HepG2 (cell line): ENCODE data around the gene PEX11B. TPM values are rescaled to one million over a fixed set of nuclear protein-coding genes. Genes with fewer than 3 reads are reported as not detected.
"Not testable (repeated sequence)": the region's sequence is repeated elsewhere in the genome, so short reads cannot be mapped to it uniquely, and the experiment has no call there.

Experiments
- ATAC-seq: fragments of 200-7000 bp; cut with Tn5 transposase; 3 replicates; pipeline ENCODE4 v1.9.1; 2020; ENCODE audit warnings: mild to moderate bottlenecking, moderate library complexity
- BruUV-seq: library from RNA; stranded (reverse); fragments of 400-500 nt; replicated peaks from 2 replicates; lab custom pipeline; 2021; lab: Mats Ljungman, UMichigan
- CTCF ChIA-PET: fragments of 300-600 bp; formaldehyde crosslinking; extraction: SDS; loops from one replicate; lab custom pipeline; 2021; ENCODE audit warnings: low total read pairs, inconsistent platforms, low intra/inter-chr PET ratio; lab: Yijun Ruan, JAX
- POLR2A ChIA-PET: fragments of 350-600 bp; sonication (Branson Sonifier 250); formaldehyde crosslinking; loops from one replicate; lab custom pipeline; 2020; ENCODE audit warnings: antibody characterized with exemption, inconsistent platforms; lab: Yijun Ruan, JAX
- DNase-seq: peaks from one replicate; pipeline ENCODE4 v3.0.0-alpha.2; 2015; ENCODE audit warnings: low spot score
- FAIRE-seq: peaks from 3 replicates; lab custom pipeline; 2011; peaks lifted over from hg19 to GRCh38; lab: Jason Lieb, UNC
- H2AFZ ChIP-seq: one replicate; pipeline ENCODE4 v1.6.1; 2011; ENCODE audit warnings: low read length, inconsistent platforms
- H3K27ac ChIP-seq: fragments of 300-600 bp; 3 replicates; pipeline ENCODE4 v1.8.0; 2011; ENCODE audit warnings: mixed run types, mild to moderate bottlenecking, mixed read lengths, low read length, inconsistent platforms; ENCODE audit not compliant: insufficient read depth; ENCODE audit errors: extremely low read length
- H3K27me3 ChIP-seq, 2 experiments: fragments of 200-600 bp in 1 of 2; 2 replicates in 1 of 2; 3 replicates in 1 of 2; pipeline versions ENCODE4 v1.6.0 to v1.8.0; 2011; ENCODE audit warnings: low read length in 2 of 2, mild to moderate bottlenecking in 2 of 2, moderate library complexity in 2 of 2, inconsistent platforms in 1 of 2; ENCODE audit not compliant: insufficient read depth in 2 of 2, control insufficient read depth in 1 of 2
- H3K36me3 ChIP-seq, 2 experiments: fragments of 200-600 bp in 1 of 2; replicated peaks in 1 of 2; 2 replicates in 1 of 2; 3 replicates in 1 of 2; pipeline versions ENCODE4 v1.5.1 to v1.8.0; 2011; ENCODE audit warnings: low read length in 2 of 2, inconsistent platforms in 1 of 2; ENCODE audit not compliant: insufficient read depth in 2 of 2, control insufficient read depth in 1 of 2
- H3K4me1 ChIP-seq: 2 replicates; pipeline ENCODE4 v1.5.1; 2012; ENCODE audit warnings: low read length, inconsistent platforms; ENCODE audit not compliant: insufficient read depth
- H3K4me2 ChIP-seq: 2 replicates; pipeline ENCODE4 v1.6.0; 2011; ENCODE audit warnings: low read depth, low read length, inconsistent platforms
- H3K4me3 ChIP-seq, 3 experiments: fragments of 200-600 bp in 1 of 3; sonication (generic), shearing (Covaris generic) in 1 of 3; replicated peaks in 1 of 3; 2 replicates each; pipeline ENCODE4 v1.5.1; 2011 to 2016; ENCODE audit warnings: low read length in 3 of 3, inconsistent platforms in 2 of 3, low read depth in 2 of 3, mild to moderate bottlenecking in 2 of 3, control low read depth in 1 of 3, mixed read lengths in 1 of 3; ENCODE audit not compliant: insufficient read depth in 1 of 3
- H3K79me2 ChIP-seq: one replicate; pipeline ENCODE4 v1.6.1; 2011; ENCODE audit warnings: low read length, inconsistent platforms; ENCODE audit not compliant: insufficient read depth
- H3K9ac ChIP-seq: 2 replicates; pipeline ENCODE4 v1.6.0; 2011; ENCODE audit warnings: mild to moderate bottlenecking, low read depth, low read length, inconsistent platforms; ENCODE audit not compliant: insufficient read depth
- H3K9me3 ChIP-seq: 2 replicates; pipeline ENCODE4 v1.5.1; 2012; ENCODE audit warnings: mild to moderate bottlenecking, low read length
- H4K20me1 ChIP-seq: 2 replicates; pipeline ENCODE4 v1.6.0; 2011; ENCODE audit warnings: inconsistent platforms, mild to moderate bottlenecking, low read length, moderate library complexity; ENCODE audit not compliant: insufficient read depth
- REPIN1 ChIP-seq: sonication (generic); formaldehyde crosslinking; IDR thresholded peaks from 2 replicates; pipeline ENCODE4 v1.8.0; 2022; ENCODE audit warnings: missing genetic modification reagents, low read depth, mild to moderate bottlenecking, borderline replicate concordance
- ZSCAN30 ChIP-seq: sonication (generic); formaldehyde crosslinking; IDR thresholded peaks from 2 replicates; pipeline ENCODE4 v1.5.0; 2020; ENCODE audit warnings: mild to moderate bottlenecking, missing genetic modification reagents
- WGBS: methylation state at CpG from one replicate; pipeline ENCODE4 v1.1.6; 2017; ENCODE audit warnings: low lambda C conversion rate; 5-methylcytosine and 5-hydroxymethylcytosine counted together
- in situ Hi-C: cut with HindIII; loops from 2 replicates; pipeline ENCODE4 v1.10.0; 2017; ENCODE audit warnings: low pct_unique_long_range_greater_than_20kb; ENCODE audit not compliant: extremely low pct_ligation_motif_present
- intact Hi-C: fragments of 100-400 bp; cut with micrococcal nuclease; formaldehyde crosslinking; loops from one replicate; pipeline ENCODE4 v1.10.0; 2022; ENCODE audit not compliant: unreplicated experiment
- polyA plus RNA-seq, 8 experiments: library from polyadenylated mRNA; depleted of rRNA in 3 of 8; stranded (reverse) in 7 of 8; unstranded in 1 of 8; fragments of >200 nt; fragmentation: Illumina TruSeq in 4 of 8; extraction: Trizol in 4 of 8; gene quantifications; 2 replicates each; pipeline versions ENCODE4 v1.2.1 to v1.2.3, GENCODE V29; 2011 to 2016; ENCODE audit warnings: low read depth in 4 of 8, missing spikeins in 1 of 8, mixed read lengths in 1 of 8; ENCODE audit not compliant: insufficient read depth in 1 of 8
- total RNA-seq, 5 experiments: library from RNA; depleted of rRNA; stranded (reverse); fragments of >200 nt; fragmentation: Illumina TruSeq; extraction: Trizol; gene quantifications; 2 replicates each; pipeline ENCODE4 v1.2.3, GENCODE V29; 2016; ENCODE audit warnings: low read depth in 1 of 5
- TF ChIP-seq, protein P1 (sequence below): IDR thresholded peaks from 2 replicates; pipeline ENCODE4 v1.6.1; 2012; ENCODE audit warnings: low read depth, low read length, improper control_type of control experiment

PEX11B gene
- total and polyA plus RNA-seq, 2 of the 13 experiments (the other 11 are each of a cell fraction or from before 2014, with no cell fraction given) = 21.6 to 48.4 TPM

DNA sequence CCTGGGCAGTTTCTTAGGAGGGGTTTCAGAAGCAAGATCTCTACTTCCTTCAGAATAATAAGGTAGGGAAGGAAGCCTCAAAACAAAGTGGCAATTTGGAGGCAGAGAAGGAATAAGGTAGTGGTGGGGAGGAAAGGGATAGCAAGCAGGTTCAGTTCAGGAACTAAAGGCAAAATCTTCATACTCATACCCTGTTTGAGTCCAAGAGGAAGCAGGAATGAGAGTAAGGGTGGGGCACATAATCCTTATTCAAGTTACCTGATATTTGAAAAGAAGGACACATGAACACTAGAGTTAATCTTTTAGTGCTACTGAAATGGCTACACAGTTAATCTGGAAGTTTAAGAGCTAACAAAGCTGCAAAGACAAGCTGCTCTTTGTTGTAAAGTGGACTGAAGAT, 17.2 kb upstream of the PEX11B start (continued):
- TF ChIP-seq, protein P1, sequence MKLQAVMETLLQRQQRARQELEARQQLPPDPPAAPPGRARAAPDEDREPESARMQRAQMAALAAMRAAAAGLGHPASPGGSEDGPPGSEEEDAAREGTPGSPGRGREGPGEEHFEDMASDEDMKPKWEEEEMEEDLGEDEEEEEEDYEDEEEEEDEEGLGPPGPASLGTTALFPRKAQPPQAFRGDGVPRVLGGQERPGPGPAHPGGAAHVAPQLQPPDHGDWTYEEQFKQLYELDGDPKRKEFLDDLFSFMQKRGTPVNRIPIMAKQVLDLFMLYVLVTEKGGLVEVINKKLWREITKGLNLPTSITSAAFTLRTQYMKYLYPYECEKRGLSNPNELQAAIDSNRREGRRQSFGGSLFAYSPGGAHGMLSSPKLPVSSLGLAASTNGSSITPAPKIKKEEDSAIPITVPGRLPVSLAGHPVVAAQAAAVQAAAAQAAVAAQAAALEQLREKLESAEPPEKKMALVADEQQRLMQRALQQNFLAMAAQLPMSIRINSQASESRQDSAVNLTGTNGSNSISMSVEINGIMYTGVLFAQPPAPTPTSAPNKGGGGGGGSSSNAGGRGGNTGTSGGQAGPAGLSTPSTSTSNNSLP = no peak
- no peak for TF ChIP-seq REPIN1 (CRISPR knock-in tag)
- TF ChIP-seq ZSCAN30 (CRISPR knock-in tag) = no peak

DNA sequence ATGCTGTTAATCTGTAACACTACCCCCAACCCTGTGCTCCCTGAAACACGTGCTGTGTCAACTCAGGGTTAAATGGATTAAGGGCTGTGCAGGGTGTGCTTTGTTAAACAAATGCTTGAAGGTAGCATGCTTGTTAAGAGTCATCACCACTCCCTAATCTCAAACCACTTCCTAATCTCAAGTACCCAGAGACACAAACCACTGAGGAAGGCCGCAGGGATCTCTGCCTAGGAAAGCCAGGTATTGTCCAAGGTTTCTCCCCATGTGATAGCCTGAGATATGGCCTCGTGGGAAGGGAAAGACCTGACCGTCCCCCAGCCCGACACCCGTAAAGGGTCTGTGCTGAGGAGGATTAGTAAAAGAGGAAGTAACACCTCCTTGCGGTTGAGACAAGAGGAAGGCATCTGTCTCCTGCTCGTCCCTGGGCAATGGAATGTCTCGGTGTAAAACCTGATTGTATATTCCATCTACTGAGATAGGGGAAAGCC, 14.0 kb upstream of the PEX11B start:
- H3K27me3 ChIP-seq, ATAC-seq, H3K4me1 ChIP-seq, DNase-seq, FAIRE-seq, H4K20me1 ChIP-seq, in situ Hi-C loops, CTCF ChIA-PET, POLR2A ChIA-PET, H2AFZ ChIP-seq, H3K4me2 ChIP-seq, intact Hi-C loops, H3K27ac ChIP-seq, H3K9me3 ChIP-seq, H3K79me2 ChIP-seq, H3K9ac ChIP-seq, H3K4me3 ChIP-seq, BruUV-seq: not testable (repeated sequence)
- peaks cover 3 to 13% of the 10 kb centered on the region in 2 experiments; a peak in 3 of 5 replicates for H3K36me3 ChIP-seq
- WGBS = 89% methylated on average over 8 of the region's 9 CpGs
